ENCODE measurements around the gene NTF4.

NTF4 gene

DNA sequence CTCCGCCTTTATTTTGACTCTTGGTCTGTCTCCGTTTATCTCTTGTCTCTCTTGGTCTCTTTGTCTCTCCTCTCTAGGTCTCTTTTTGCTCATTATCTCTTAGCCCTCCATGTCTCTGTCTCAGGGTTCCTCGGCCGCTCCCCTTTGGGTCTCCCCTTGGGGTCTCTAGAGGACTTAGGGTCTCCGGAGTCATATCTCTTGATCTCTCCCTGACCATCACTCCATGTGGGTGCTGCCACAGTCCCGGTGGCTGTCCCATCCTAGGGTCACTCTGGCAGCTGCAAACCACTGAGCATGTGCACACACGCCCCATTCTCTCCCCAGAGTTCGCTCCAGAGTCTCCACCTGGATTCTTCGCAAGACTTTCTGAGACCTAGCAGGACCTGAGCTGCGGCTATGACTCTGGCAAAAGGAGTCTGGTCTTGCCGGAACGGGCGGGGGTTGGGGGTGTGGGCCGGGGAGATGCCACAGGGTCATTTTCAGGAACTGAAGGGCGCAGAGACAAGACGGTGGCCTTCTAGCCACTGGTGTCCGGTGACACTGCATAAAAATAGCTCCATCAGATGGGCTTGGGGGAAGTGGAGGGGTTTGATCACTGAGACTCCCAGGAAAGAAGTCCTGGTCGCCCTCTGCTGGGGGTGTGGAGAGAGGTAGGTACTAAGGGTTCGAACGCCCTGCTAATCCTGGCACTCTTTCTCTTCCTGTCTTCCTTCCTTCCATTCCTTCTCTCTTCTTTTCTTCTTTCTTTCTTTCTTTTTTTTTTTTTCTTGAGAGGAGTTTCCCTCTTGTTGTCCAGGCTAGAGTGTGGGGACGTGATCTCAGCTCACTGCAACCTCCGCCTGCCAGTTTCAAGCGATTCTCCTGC is 9.1 kb upstream of the NTF4 start:
- H3K27me3 ChIP-seq (replicated peaks) = peaks cover 12% of the 10 kb centered on the region
- in situ Hi-C loops (cut with HindIII; ENCODE audit: low pct_ligation_motif_present, low sequenced_read_pairs) = no loop called here
- no peak for DNase-seq

DNA sequence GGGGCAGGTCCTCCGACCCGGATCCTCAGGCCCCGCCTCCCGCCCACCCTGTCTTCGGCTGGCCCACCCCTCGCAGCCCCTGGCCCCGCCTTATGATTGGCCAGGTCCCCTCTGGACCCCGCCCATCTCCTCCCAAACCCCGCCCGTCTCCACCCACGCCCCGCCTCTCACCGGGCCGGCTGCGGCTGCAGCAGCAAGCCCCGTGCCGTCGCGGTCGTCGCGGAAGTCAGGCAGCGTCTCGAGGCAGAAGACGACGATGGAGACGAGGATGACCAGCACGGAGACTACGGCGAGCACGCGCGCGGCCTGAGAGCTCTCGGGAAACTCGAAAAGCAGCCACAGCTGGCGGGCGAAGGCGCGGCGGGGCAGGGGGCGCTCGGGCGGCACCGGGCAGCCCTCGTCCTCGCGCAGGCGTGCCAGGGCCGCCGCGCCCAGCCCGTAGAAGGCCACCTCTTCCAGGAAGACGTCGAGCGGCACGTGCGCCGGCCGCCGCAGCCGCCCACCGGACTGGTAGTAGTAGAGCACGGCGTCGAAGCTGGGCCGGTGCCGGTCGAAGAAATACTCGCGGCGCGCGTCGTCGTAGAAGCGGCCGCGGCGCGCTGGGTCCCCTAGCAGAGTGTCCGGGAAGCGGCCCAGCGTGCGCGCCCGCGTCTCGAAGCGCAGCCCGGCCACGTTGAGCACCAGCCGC is 7.4 kb upstream of the NTF4 start:
- in situ Hi-C loops (cut with HindIII; ENCODE audit: low pct_ligation_motif_present, low sequenced_read_pairs) = no loop called here
- peaks cover 12% of the 10 kb centered on the region for H3K27me3 ChIP-seq (replicated peaks)
- H3K4me3 ChIP-seq (ENCODE audit: low read depth, low read length) = no peak overlapping the region
- no peaks in the 10 kb centered on the region for H3K36me3 ChIP-seq (replicated peaks)
- DNase-seq = no peak
- TF ChIP-seq, protein P1, sequence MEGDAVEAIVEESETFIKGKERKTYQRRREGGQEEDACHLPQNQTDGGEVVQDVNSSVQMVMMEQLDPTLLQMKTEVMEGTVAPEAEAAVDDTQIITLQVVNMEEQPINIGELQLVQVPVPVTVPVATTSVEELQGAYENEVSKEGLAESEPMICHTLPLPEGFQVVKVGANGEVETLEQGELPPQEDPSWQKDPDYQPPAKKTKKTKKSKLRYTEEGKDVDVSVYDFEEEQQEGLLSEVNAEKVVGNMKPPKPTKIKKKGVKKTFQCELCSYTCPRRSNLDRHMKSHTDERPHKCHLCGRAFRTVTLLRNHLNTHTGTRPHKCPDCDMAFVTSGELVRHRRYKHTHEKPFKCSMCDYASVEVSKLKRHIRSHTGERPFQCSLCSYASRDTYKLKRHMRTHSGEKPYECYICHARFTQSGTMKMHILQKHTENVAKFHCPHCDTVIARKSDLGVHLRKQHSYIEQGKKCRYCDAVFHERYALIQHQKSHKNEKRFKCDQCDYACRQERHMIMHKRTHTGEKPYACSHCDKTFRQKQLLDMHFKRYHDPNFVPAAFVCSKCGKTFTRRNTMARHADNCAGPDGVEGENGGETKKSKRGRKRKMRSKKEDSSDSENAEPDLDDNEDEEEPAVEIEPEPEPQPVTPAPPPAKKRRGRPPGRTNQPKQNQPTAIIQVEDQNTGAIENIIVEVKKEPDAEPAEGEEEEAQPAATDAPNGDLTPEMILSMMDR (IDR thresholded peaks at IDR 0.05; ENCODE audit: low read depth, low read length, missing control alignments) = no peak
- no peak overlapping the region for H3K27ac ChIP-seq

More for the DNA sequence above, 9.1 kb upstream of the NTF4 start:
- H3K27ac ChIP-seq = no peak overlapping the region
- no peak overlapping the region for H3K4me3 ChIP-seq (ENCODE audit: low read depth, low read length)
- TF ChIP-seq, protein P1 (IDR thresholded peaks at IDR 0.05; ENCODE audit: low read depth, low read length, missing control alignments) = peak; percentile 65
- no peaks in the 10 kb centered on the region for H3K36me3 ChIP-seq (replicated peaks)

DNA sequence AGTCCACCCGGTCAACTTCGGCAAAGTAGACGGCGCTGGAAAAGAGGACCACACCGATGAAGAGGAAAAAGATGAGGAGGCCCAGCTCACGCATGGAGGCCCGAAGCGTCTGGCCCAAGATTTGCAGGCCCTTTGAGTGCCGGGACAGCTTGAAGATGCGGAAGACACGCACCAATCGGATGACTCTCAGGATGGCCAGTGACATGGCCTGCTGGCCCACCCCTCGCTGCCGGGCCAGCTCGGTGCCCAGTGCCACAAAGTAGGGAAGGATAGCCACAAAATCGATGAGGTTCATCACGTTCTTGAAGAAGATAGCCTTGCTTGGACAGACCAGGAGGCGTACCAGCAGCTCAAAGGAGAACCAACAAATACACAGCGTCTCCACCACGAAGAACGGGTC is 5.8 kb upstream of the NTF4 start:
- in situ Hi-C loops (cut with HindIII; ENCODE audit: low pct_ligation_motif_present, low sequenced_read_pairs) = no loop called here
- DNase-seq = no peak
- TF ChIP-seq, protein P1 (IDR thresholded peaks at IDR 0.05; ENCODE audit: low read depth, low read length, missing control alignments) = no peak
- Histone ChIP-seq H3K27me3 (replicated peaks) (peaks cover 19% of the 10 kb centered on the region), H3K4me3 (ENCODE audit: low read depth, low read length) (no peak overlapping the region), H3K36me3 (replicated peaks) (no peaks in the 10 kb centered on the region), H3K27ac (no peak overlapping the region)

DNA sequence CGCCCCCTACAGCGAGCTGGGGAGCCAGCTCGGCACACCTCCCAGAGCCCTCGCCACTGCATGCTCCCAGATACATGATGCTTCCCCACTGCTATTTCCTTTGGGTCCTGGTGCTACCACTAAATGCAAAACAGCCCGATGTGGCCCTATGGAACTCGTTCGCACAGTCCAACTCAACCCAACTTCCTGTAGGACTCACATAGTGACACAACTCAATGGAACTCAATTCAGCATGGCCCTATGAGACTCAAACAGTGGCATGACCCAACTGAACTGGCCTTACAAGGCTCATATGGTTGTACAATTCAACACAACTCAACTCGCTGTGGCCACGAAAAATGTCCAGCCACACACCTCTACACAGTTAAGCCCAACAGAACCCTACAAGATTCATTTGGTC is 4.4 kb upstream of the NTF4 start:
- TF ChIP-seq, protein P1 (IDR thresholded peaks at IDR 0.05; ENCODE audit: low read depth, low read length, missing control alignments) = no peak
- no peak overlapping the region for H3K4me3 ChIP-seq (ENCODE audit: low read depth, low read length)
- no peak for DNase-seq
- no peak overlapping the region for H3K27ac ChIP-seq
- in situ Hi-C loops (cut with HindIII; ENCODE audit: low pct_ligation_motif_present, low sequenced_read_pairs) = no loop called here
- peaks cover 20% of the 10 kb centered on the region for H3K27me3 ChIP-seq (replicated peaks)
- no peaks in the 10 kb centered on the region for H3K36me3 ChIP-seq (replicated peaks)

DNA sequence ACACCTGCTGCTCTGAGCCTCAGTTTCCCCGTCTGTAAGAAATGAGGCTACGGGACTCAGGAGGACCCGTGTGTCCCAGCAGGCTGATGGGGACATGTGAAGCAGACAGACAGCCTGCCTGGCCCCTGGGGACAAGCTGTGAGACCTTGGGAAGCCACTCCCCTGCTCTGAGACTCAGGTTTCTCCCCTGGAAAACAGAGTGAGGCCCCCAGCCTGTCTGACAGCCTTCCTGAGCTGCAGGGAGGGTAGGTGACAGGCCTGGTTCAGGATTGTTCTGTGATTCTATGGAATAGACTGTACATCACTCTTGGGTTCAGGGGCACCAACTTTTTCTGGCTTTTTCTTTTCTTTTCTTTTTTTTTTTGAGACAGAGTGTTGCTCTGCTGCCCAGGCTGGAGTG is 2.9 kb upstream of the NTF4 start:
- H3K4me3 ChIP-seq (ENCODE audit: low read depth, low read length) = no peak overlapping the region
- in situ Hi-C loops (cut with HindIII; ENCODE audit: low pct_ligation_motif_present, low sequenced_read_pairs) = no loop called here
- no peaks in the 10 kb centered on the region for H3K36me3 ChIP-seq (replicated peaks)
- DNase-seq = no peak
- no peak overlapping the region for H3K27ac ChIP-seq
- TF ChIP-seq, protein P1 (IDR thresholded peaks at IDR 0.05; ENCODE audit: low read depth, low read length, missing control alignments) = no peak
- H3K27me3 ChIP-seq (replicated peaks) = peaks cover 12% of the 10 kb centered on the region
